Measurements from ENCODE around the gene WDR3. TPM values are rescaled to one million over a fixed set of nuclear protein-coding genes. Genes with fewer than 3 reads are reported as not detected.

WDR3 gene
- total and polyA plus RNA-seq, 10 of the 15 experiments (the other 5 are each of a cell fraction or from before 2014, with no cell fraction given): 24.0 to 66.5 (median 42.9) TPM

GRCh38 chr1:117928881-117929342, 627 bp upstream of the WDR3 start (continued):
- no peak for TF ChIP-seq CUX1 (IDR thresholded peaks at IDR 0.05; ENCODE audit: insufficient replicate concordance, low read depth, low read length)
- no peak for TF ChIP-seq CEBPZ (IDR thresholded peaks at IDR 0.05; ENCODE audit: low read depth, low read length)
- peak; percentile 25 for TF ChIP-seq MTA2 (IDR thresholded peaks at IDR 0.05; ENCODE audit: low read depth)
- no peak for TF ChIP-seq CHD2 (IDR thresholded peaks at IDR 0.05; ENCODE audit: borderline replicate concordance, low read depth, low read length)
- TF ChIP-seq TCF3 (IDR thresholded peaks at IDR 0.05; ENCODE audit: borderline replicate concordance, insufficient read depth, low read depth, low read length): no peak
- TF ChIP-seq CHD1 (IDR thresholded peaks at IDR 0.05; ENCODE audit: low read depth, low read length): no peak
